GM23248 (cell line): Measurements from ENCODE around the gene NTF4.

Source experiments
- EZH2 ChIP-seq: fragments of 200-600 bp; sonication (generic); IDR thresholded peaks from 2 replicates; pipeline ENCODE4 v1.6.1; 2018; ENCODE audit warnings: antibody characterized with exemption, mild to moderate bottlenecking; ENCODE audit not compliant: insufficient read depth, poor library complexity, severe bottlenecking
- EZH2phosphoT487 ChIP-seq: fragments of 200-600 bp; sonication (generic); IDR thresholded peaks from 2 replicates; pipeline ENCODE4 v1.6.1; 2018; ENCODE audit warnings: antibody characterized with exemption, moderate library complexity, mild to moderate bottlenecking, low read depth; ENCODE audit not compliant: insufficient read depth

DNA sequence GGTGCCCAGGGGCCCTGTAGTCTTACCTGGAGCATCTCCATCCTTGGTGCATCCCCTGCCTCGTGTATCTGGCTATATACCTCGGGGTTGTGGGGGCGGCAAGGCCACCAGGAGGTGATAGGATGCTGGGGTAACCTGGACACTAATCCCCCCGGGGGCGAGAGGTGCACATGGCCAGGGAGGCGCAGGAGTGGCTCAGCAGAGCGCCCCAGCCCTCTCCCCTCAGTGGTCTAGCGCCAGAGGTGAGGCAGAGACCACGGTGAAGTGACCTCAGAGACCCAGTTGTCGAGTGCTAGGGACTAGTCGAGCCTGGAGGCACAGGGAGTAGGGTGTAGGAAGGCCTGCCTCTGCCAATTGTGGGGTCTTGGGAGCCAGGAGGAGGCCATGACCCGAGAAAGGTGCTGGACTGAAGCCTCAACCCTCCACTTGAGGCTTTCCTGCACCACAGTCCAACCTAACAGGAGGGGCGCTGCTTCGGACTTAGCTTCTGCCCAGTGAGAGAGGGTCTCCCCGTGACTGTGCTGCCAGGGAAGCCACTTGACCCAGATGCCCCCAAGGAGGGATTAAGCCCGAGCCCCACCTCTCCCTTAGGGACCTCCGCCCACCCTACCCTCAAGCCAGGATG is 47.5 kb downstream of the NTF4 start, which contains the start of gene LHB:
- TF ChIP-seq EZH2 (no peak), EZH2phosphoT487 (no peak)
